Esophagus muscularis mucosa (tissue), 3 donors: ENCODE results near the gene SIVA1.

ENCODE experiments used
- POLR2A ChIP-seq: fragments of 450-650 bp; IDR thresholded peaks from one replicate; pipeline ENCODE4 v1.6.1; 2017; ENCODE audit warnings: antibody characterized with exemption, moderate library complexity, mild to moderate bottlenecking, low read depth
- POLR2AphosphoS5 ChIP-seq, 2 donors: sonication (generic); formaldehyde crosslinking; IDR thresholded peaks; one replicate each; pipeline ENCODE4 v1.6.1; 2017; ENCODE audit warnings: antibody characterized with exemption in 2 of 2
- TF ChIP-seq, protein P1 (sequence below), 3 experiments: fragments of 200-600 bp in 2 of 3; fragments of 450-650 bp in 1 of 3; sonication (generic) in 2 of 3; IDR thresholded peaks; one replicate each; pipeline ENCODE4 v1.5.1; 2017 to 2019; ENCODE audit warnings: antibody characterized with exemption in 3 of 3, mild to moderate bottlenecking in 2 of 3, moderate library complexity in 1 of 3

DNA sequence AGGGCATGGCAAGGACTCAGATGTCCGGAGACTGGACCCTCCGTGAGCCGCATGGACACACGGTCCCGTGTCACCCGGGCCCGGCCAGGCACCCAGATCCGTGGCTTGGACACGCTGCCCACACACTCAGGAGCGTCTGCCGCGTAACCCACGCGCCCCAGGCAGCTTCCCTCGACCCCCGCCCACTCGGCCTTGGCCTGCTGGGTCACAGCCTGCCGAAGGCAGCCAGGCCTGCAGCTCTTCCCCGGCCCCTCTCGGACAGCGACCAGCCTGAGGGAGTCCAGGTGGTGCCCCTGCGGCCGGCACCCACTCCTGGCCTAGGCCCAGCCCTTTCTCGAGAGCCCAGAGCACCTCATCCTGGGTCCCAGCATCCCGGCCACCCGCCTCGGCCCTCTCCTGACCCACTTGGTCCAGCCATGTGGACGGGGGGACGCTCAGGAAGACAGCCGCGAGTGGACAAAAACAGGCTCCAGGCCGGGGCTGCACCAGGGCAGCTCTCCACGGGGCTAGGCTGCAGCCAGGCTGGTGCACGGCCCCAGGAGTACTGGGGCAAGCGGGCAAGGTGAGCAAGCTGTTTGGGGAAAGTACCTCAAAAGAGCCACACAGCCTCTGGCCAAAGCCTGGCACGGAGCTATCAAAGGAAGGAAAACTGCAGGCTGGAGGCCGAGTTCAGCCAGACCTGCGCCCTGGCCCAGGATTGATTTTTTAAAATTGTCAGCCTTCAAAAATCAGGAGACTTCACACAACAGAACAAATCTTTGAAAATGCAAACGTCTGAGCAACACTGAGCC lies 36.1 kb downstream of the SIVA1 start:
- TF ChIP-seq, protein P1, sequence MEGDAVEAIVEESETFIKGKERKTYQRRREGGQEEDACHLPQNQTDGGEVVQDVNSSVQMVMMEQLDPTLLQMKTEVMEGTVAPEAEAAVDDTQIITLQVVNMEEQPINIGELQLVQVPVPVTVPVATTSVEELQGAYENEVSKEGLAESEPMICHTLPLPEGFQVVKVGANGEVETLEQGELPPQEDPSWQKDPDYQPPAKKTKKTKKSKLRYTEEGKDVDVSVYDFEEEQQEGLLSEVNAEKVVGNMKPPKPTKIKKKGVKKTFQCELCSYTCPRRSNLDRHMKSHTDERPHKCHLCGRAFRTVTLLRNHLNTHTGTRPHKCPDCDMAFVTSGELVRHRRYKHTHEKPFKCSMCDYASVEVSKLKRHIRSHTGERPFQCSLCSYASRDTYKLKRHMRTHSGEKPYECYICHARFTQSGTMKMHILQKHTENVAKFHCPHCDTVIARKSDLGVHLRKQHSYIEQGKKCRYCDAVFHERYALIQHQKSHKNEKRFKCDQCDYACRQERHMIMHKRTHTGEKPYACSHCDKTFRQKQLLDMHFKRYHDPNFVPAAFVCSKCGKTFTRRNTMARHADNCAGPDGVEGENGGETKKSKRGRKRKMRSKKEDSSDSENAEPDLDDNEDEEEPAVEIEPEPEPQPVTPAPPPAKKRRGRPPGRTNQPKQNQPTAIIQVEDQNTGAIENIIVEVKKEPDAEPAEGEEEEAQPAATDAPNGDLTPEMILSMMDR (IDR thresholded peaks at IDR 0.05) = no peak
- TF ChIP-seq POLR2A (no peak), POLR2AphosphoS5 (IDR thresholded peaks at IDR 0.05) (no peak)
